Chondrocyte (in vitro differentiated cells): Measurements from ENCODE around the gene DGUOK. TPM values are rescaled to one million over a fixed set of nuclear protein-coding genes. Genes with fewer than 3 reads are reported as not detected.

ENCODE experiments used
- DNase-seq: peaks from one replicate; pipeline ENCODE4 v3.0.0; 2021; ENCODE audit warnings: mixed read lengths, low spot score
- H3K27ac Mint-ChIP-seq: one replicate; pipeline ENCODE4 v1.8.0; 2021; ENCODE audit warnings: mild to moderate bottlenecking, moderate library complexity, mixed read lengths; ENCODE audit not compliant: unreplicated experiment
- H3K27me3 Mint-ChIP-seq: 2 replicates; pipeline ENCODE4 v1.8.0; 2021; ENCODE audit warnings: low read depth, mixed read lengths
- H3K36me3 Mint-ChIP-seq: 2 replicates; pipeline ENCODE4 v1.8.0; 2021; ENCODE audit warnings: low read depth, mixed read lengths
- H3K4me1 Mint-ChIP-seq: 2 replicates; pipeline ENCODE4 v1.8.0; 2021; ENCODE audit warnings: low read depth, mild to moderate bottlenecking, mixed read lengths
- H3K4me3 Mint-ChIP-seq: one replicate; pipeline ENCODE4 v1.8.0; 2021; ENCODE audit warnings: mild to moderate bottlenecking, moderate library complexity, mixed read lengths; ENCODE audit not compliant: unreplicated experiment
- H3K9me3 Mint-ChIP-seq: 2 replicates; pipeline ENCODE4 v1.8.0; 2021; ENCODE audit warnings: low read depth, mixed read lengths
- total RNA-seq: library from RNA; stranded (reverse); gene quantifications from 3 replicates; pipeline ENCODE4 v1.2.1, GENCODE V29; 2021
- TF ChIP-seq, protein P1 (sequence below): fragments of 200-600 bp; sonication (generic); IDR thresholded peaks from 2 replicates; pipeline ENCODE4 v1.5.0; 2021; ENCODE audit warnings: antibody characterized with exemption, mild to moderate bottlenecking, moderate library complexity

Gene DGUOK
- total RNA-seq, 1 donor from 2014 or later, result 60.8 TPM

DNA sequence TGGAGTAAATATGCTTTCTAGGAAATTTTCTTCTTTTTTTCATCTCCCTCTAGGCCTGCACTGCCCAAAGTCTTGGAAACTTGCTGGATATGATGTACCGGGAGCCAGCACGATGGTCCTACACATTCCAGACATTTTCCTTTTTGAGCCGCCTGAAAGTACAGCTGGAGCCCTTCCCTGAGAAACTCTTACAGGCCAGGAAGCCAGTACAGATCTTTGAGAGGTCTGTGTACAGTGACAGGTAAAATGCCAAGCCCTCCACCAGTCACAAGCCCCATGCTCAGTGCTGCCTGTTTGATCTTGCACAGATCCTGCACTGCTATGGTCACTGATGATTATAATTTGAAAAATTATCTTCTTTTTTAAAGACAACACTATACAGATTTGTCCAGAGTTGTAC, 20.0 kb downstream of the DGUOK start:
- Mint-ChIP-seq H3K9me3 (no peaks in the 10 kb centered on the region), H3K27me3 (no peaks in the 10 kb centered on the region), H3K27ac (no peak overlapping the region), H3K4me1 (peaks cover 8% of the 10 kb centered on the region), H3K4me3 (no peak overlapping the region), H3K36me3 (peaks cover 38% of the 10 kb centered on the region)
- DNase-seq, result no peak
- TF ChIP-seq, protein P1, sequence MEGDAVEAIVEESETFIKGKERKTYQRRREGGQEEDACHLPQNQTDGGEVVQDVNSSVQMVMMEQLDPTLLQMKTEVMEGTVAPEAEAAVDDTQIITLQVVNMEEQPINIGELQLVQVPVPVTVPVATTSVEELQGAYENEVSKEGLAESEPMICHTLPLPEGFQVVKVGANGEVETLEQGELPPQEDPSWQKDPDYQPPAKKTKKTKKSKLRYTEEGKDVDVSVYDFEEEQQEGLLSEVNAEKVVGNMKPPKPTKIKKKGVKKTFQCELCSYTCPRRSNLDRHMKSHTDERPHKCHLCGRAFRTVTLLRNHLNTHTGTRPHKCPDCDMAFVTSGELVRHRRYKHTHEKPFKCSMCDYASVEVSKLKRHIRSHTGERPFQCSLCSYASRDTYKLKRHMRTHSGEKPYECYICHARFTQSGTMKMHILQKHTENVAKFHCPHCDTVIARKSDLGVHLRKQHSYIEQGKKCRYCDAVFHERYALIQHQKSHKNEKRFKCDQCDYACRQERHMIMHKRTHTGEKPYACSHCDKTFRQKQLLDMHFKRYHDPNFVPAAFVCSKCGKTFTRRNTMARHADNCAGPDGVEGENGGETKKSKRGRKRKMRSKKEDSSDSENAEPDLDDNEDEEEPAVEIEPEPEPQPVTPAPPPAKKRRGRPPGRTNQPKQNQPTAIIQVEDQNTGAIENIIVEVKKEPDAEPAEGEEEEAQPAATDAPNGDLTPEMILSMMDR, result no peak

DNA sequence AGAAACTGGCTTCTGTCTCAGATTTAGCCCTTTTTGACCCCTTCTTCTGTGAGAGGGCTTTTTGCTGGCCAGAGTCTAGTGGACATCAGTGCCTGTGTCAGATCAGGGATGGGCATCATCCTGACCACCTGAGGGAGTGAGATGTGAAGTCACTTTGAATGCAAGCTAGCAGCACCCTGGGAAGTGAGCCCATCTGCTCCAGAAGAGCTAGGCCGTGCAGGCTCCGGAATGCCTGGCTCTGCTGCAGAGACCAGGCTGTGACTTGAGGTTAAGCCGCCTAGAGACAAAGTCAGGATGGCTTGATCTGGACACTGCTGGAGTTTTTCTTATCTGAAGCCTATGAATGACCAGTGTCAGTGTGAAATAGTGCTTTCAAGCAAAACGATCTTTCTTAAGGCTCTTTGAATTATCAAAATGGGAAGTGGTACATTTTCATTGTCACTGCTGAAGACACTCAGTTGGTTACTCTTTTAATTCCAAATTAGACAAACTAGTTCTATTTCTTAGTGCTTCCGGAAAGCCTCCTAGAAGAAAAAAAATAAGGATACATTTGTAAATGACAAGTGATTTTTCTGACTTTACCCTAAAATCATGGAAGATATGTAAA, 20.8 kb downstream of the DGUOK start:
- peaks cover 13% of the 10 kb centered on the region for H3K4me1 Mint-ChIP-seq
- TF ChIP-seq, protein P1, result no peak
- H3K27ac Mint-ChIP-seq, result no peak overlapping the region
- no peak overlapping the region for H3K4me3 Mint-ChIP-seq
- no peaks in the 10 kb centered on the region for H3K27me3 Mint-ChIP-seq
- H3K9me3 Mint-ChIP-seq, result no peaks in the 10 kb centered on the region
- DNase-seq, result no peak
- peaks cover 45% of the 10 kb centered on the region for H3K36me3 Mint-ChIP-seq

DNA sequence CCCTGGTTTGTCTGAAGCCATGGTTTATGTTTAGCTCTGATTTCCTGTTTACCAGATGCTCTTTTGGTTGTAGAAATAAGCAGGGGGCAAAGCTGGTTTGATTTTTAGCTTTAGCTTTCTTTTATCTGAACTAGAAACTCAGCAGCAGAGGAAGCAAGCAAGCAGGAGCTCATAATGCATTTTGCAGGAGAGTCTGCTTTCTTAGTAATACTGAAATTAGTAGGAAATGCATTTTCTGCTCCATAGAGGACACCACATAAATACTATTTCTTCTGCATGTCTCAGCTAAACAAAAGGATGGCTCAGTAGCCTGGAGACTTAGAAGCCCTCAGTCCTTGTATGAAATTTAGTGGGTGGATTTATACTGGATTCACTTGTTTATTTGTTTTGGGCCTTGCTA, 23.1 kb downstream of the DGUOK start:
- H3K4me3 Mint-ChIP-seq, result no peak overlapping the region
- peaks cover 13% of the 10 kb centered on the region for H3K4me1 Mint-ChIP-seq
- TF ChIP-seq, protein P1, result no peak
- DNase-seq, result no peak
- H3K9me3 Mint-ChIP-seq, result no peaks in the 10 kb centered on the region
- H3K36me3 Mint-ChIP-seq, result peaks cover 50% of the 10 kb centered on the region
- no peak overlapping the region for H3K27ac Mint-ChIP-seq
- H3K27me3 Mint-ChIP-seq, result no peaks in the 10 kb centered on the region

DNA sequence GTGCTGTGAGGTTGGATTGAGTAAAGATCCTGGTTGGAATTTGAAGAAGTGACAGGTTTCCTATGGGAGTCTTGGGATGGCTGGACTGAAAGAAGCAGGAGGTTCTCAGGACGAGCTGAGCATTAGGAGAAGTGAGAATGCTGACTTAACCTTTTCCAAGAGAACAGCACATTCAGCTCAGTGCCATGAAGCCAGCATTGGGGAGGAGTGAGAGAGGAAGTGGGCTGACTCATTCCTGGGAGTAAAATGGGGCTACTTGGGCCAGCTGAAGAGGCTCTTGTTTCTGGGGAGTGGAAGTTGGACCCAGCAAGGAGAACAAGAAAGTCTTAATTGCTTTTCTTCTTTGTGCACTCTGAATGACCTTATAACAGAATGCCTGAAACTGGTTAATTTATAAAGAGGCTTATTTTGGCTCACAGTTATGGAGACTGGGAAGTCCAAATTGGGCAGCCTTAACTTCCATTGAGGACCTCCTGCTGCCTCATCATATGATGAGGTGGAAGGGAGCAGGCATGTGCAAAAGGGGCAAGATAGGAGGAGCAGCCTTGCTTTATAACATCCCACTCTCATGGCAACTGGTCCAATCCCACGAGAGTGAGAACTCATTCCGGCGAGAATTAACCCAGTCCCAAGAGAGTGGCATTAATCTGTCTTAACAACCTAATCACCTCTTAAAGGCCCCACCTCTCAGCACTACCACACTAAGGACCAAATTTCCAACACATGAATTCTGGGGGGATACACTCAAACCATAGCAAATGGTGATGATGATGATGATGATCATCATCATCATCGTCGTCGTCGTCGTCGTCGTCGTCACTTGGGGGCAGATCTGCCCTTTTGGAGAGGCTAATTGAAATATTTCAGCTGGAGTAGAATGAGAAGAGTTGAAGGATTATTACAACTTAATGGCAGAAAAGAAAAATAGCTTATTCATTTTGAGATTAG, 26.1 kb downstream of the DGUOK start:
- TF ChIP-seq, protein P1, result no peak
- Mint-ChIP-seq H3K27me3 (no peaks in the 10 kb centered on the region), H3K4me1 (peaks cover 5% of the 10 kb centered on the region), H3K27ac (no peak overlapping the region), H3K4me3 (no peak overlapping the region), H3K36me3 (peaks cover 49% of the 10 kb centered on the region), H3K9me3 (no peaks in the 10 kb centered on the region)
- DNase-seq, result no peak

DNA sequence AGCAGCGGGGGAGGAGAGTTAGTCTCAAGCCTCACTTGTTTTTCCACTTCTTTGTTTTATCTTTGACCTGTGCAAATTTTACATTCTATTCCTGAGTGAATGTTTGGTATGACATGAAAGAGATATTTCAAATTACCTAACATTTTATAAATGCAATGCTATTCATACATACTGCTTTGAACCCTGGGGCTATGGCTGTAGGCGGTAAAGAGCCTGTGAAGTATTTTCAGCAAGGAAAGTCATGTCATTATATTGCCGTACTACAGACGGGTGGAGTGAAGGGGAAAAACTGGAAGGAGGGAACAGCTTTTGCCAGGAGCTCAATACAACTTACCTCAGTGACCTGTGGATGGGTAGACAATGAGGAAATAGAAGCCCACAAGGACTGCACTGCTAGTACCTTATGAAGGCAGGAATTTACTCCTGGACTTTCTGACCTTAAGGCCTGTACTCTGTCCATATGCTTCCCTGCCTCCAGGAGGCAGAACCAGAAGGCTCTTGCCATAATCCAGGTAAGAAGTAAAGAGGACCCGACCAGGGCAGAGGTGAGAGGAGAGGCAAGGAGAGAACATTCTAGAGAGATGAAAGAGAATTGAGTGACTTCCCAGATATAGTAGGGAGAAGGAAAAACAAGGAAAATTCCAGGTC, 29.7 kb downstream of the DGUOK start:
- H3K27me3 Mint-ChIP-seq, result no peaks in the 10 kb centered on the region
- no peak overlapping the region for H3K4me3 Mint-ChIP-seq
- H3K9me3 Mint-ChIP-seq, result no peaks in the 10 kb centered on the region
- peaks cover 51% of the 10 kb centered on the region for H3K36me3 Mint-ChIP-seq
- DNase-seq, result no peak
- H3K4me1 Mint-ChIP-seq, result peaks cover 5% of the 10 kb centered on the region
- H3K27ac Mint-ChIP-seq, result no peak overlapping the region
- TF ChIP-seq, protein P1, result no peak
